Sigmoid colon (tissue), 4 donors: Measurements from ENCODE around the gene ARHGEF1.

Source experiments
- EP300 ChIP-seq, 4 donors: sonication (generic); formaldehyde crosslinking; IDR thresholded peaks; one replicate each; pipeline ENCODE4 v1.6.1; 2017; ENCODE audit warnings: antibody characterized with exemption in 4 of 4
- POLR2A ChIP-seq, 2 donors: fragments of 450-650 bp; IDR thresholded peaks; one replicate each; pipeline ENCODE4 v1.6.1; 2016; ENCODE audit warnings: antibody characterized with exemption in 2 of 2, mild to moderate bottlenecking in 2 of 2, moderate library complexity in 2 of 2
- POLR2AphosphoS5 ChIP-seq, 4 donors: sonication (generic); formaldehyde crosslinking; IDR thresholded peaks; one replicate each; pipeline ENCODE4 v1.6.1; 2017; ENCODE audit warnings: antibody characterized with exemption in 4 of 4
- TF ChIP-seq, protein P1 (sequence below), 4 experiments: fragments of 450-650 bp in 3 of 4; fragments of 200-600 bp in 1 of 4; IDR thresholded peaks; one replicate each; pipeline ENCODE4 v1.5.1; 2016 to 2019; ENCODE audit warnings: antibody characterized with exemption in 4 of 4, mild to moderate bottlenecking in 3 of 4, moderate library complexity in 2 of 4

DNA sequence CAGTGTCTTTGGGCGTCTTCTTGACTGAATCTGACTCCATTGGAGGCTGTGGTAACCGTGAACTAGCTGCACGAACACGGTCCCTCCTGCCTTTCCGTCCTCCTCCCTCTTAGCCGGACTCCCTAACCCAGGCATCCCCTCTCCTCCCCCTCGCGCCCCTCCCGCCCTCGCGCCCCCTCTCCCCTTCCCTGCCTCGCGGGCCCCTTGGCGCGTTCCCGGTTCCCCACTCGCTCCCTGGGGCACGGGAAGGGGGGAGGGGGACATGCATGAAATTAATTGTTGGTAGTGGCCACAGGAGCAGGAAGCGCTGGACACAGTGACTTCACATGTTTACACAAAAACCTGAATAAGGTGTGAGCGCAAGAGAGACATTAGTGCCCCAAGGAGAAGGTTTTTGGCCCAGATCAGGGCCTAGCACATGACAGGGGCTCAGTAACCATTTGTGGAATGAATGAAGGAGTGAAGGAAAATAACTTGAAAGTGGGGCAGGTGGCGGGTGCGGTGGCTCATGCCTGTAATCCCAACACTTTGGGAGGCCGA lies 37.9 kb upstream of the ARHGEF1 start:
- TF ChIP-seq POLR2A (IDR thresholded peaks at IDR 0.05) (no peak), POLR2AphosphoS5 (IDR thresholded peaks at IDR 0.05) (no peak), EP300 (IDR thresholded peaks at IDR 0.05) (no peak)
- TF ChIP-seq, protein P1, sequence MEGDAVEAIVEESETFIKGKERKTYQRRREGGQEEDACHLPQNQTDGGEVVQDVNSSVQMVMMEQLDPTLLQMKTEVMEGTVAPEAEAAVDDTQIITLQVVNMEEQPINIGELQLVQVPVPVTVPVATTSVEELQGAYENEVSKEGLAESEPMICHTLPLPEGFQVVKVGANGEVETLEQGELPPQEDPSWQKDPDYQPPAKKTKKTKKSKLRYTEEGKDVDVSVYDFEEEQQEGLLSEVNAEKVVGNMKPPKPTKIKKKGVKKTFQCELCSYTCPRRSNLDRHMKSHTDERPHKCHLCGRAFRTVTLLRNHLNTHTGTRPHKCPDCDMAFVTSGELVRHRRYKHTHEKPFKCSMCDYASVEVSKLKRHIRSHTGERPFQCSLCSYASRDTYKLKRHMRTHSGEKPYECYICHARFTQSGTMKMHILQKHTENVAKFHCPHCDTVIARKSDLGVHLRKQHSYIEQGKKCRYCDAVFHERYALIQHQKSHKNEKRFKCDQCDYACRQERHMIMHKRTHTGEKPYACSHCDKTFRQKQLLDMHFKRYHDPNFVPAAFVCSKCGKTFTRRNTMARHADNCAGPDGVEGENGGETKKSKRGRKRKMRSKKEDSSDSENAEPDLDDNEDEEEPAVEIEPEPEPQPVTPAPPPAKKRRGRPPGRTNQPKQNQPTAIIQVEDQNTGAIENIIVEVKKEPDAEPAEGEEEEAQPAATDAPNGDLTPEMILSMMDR (IDR thresholded peaks at IDR 0.05) = no peak
